Measurements from ENCODE around the gene FAT3. TPM values are rescaled to one million over a fixed set of nuclear protein-coding genes. Genes with fewer than 3 reads are reported as not detected.

FAT3 gene
- total RNA-seq, 2 donors from 2014 or later, result 0.33 to 0.75 TPM

- no peak for TF ChIP-seq CTCF (IDR thresholded peaks at IDR 0.05)
- no peak for DNase-seq (ENCODE audit: low spot score)
- no peaks in the 10 kb centered on the region for H3K9me3 ChIP-seq
Observed at GRCh38 chr11:92212530-92212929, 12.1 kb upstream of the FAT3 start.

GRCh38 chr11:92216789-92217188 is 7.8 kb upstream of the FAT3 start:
- H3K27ac ChIP-seq, result no peak overlapping the region
- H3K27me3 ChIP-seq, result no peaks in the 10 kb centered on the region
- H3K9me3 ChIP-seq, result no peaks in the 10 kb centered on the region
- no peak for TF ChIP-seq CTCF (IDR thresholded peaks at IDR 0.05)
- DNase-seq (ENCODE audit: low spot score), result no peak
- H3K36me3 ChIP-seq, result no peaks in the 10 kb centered on the region
- no peak overlapping the region for H3K4me3 ChIP-seq
- H3K4me1 ChIP-seq, result no peaks in the 10 kb centered on the region

More at GRCh38 chr11:92212530-92212929, 12.1 kb upstream of the FAT3 start:
- H3K27me3 ChIP-seq, result no peaks in the 10 kb centered on the region
- H3K36me3 ChIP-seq, result no peaks in the 10 kb centered on the region
- H3K27ac ChIP-seq, result no peak overlapping the region
- H3K4me3 ChIP-seq, result no peak overlapping the region
- H3K4me1 ChIP-seq, result no peaks in the 10 kb centered on the region

- Histone ChIP-seq H3K4me1 (no peaks in the 10 kb centered on the region), H3K27ac (no peak overlapping the region), H3K27me3 (no peaks in the 10 kb centered on the region), H3K36me3 (no peaks in the 10 kb centered on the region), H3K4me3 (no peak overlapping the region), H3K9me3 (no peaks in the 10 kb centered on the region)
- no peak for DNase-seq (ENCODE audit: low spot score)
- no peak for TF ChIP-seq CTCF (IDR thresholded peaks at IDR 0.05)
Observed at GRCh38 chr11:92219476-92219875, 5.1 kb upstream of the FAT3 start.

- DNase-seq (ENCODE audit: low spot score), result no peak
- no peaks in the 10 kb centered on the region for H3K36me3 ChIP-seq
- H3K9me3 ChIP-seq, result no peaks in the 10 kb centered on the region
- no peaks in the 10 kb centered on the region for H3K27me3 ChIP-seq
- H3K4me1 ChIP-seq, result peaks cover 0 to 24% of the 10 kb centered on the region in 2 donors
- H3K27ac ChIP-seq, result no peak overlapping the region
- no peak overlapping the region for H3K4me3 ChIP-seq
- no peak for TF ChIP-seq CTCF (IDR thresholded peaks at IDR 0.05)
Observed at GRCh38 chr11:92222701-92223100, 1.9 kb upstream of the FAT3 start.

- no peak for TF ChIP-seq CTCF (IDR thresholded peaks at IDR 0.05)
- Histone ChIP-seq H3K27ac (no peak overlapping the region), H3K36me3 (no peaks in the 10 kb centered on the region), H3K4me3 (peak overlapping the region; percentile 34 to 47), H3K4me1 (peaks cover 0 to 24% of the 10 kb centered on the region in 2 donors), H3K27me3 (peaks cover 0 to 5% of the 10 kb centered on the region in 2 donors), H3K9me3 (no peaks in the 10 kb centered on the region)
- DNase-seq (ENCODE audit: low spot score), result no peak
Observed at GRCh38 chr11:92224054-92224406, 588 bp upstream of the FAT3 start.

- H3K27ac ChIP-seq, result no peak overlapping the region
- H3K4me3 ChIP-seq, result peak overlapping the region; percentile 34 to 47
- H3K9me3 ChIP-seq, result no peaks in the 10 kb centered on the region
- peaks cover 0 to 5% of the 10 kb centered on the region in 2 donors for H3K27me3 ChIP-seq
- DNase-seq (ENCODE audit: low spot score), result no peak
- peaks cover 0 to 24% of the 10 kb centered on the region in 2 donors for H3K4me1 ChIP-seq
- H3K36me3 ChIP-seq, result no peaks in the 10 kb centered on the region
- TF ChIP-seq CTCF (IDR thresholded peaks at IDR 0.05), result no peak
Observed at GRCh38 chr11:92225125-92225567, 528 bp downstream of the FAT3 start.

Data from right atrium auricular region (tissue), 2 donors.